Kidney (tissue), 14 donors: ENCODE measurements around the gene ARHGEF10L. TPM values are rescaled to one million over a fixed set of nuclear protein-coding genes. Genes with fewer than 3 reads are reported as not detected.

Source experiments
- DNase-seq, 5 donors: peaks; one replicate each; pipeline ENCODE4 v3.0.0-alpha.2; 2013 to 2020
- FAIRE-seq: peaks from 2 replicates; lab custom pipeline; 2012; peaks lifted over from hg19 to GRCh38; lab: Jason Lieb, UNC
- H3K27ac ChIP-seq, 2 donors: one replicate each; pipeline ENCODE4 v1.7.0; 2013; ENCODE audit warnings: low read depth in 2 of 2, low read length in 2 of 2, inconsistent platforms in 1 of 2
- H3K27me3 ChIP-seq: one replicate; pipeline ENCODE4 v1.7.1; 2013; ENCODE audit warnings: low read length, inconsistent platforms; ENCODE audit not compliant: control insufficient read depth, insufficient read depth
- H3K36me3 ChIP-seq, 3 donors: one replicate each; pipeline versions ENCODE4 v1.7.0 to v1.7.1; 2013; ENCODE audit warnings: low read length in 3 of 3, control low read depth in 1 of 3, inconsistent platforms in 1 of 3; ENCODE audit not compliant: insufficient read depth in 3 of 3, control insufficient read depth in 2 of 3
- H3K4me1 ChIP-seq, 3 donors: one replicate each; pipeline versions ENCODE4 v1.7.0 to v1.7.1; 2013; ENCODE audit warnings: low read length in 3 of 3, inconsistent platforms in 1 of 3, low read depth in 1 of 3; ENCODE audit not compliant: control insufficient read depth in 2 of 3, insufficient read depth in 2 of 3
- H3K4me3 ChIP-seq, 3 donors: one replicate each; pipeline versions ENCODE4 v1.7.0 to v1.8.1; 2013; ENCODE audit warnings: low read length in 3 of 3, control low read depth in 1 of 3, inconsistent platforms in 1 of 3
- H3K9ac ChIP-seq, 3 donors: one replicate each; pipeline versions ENCODE4 v1.7.0 to v1.7.1; 2013; ENCODE audit warnings: low read length in 3 of 3, control low read depth in 1 of 3, inconsistent platforms in 1 of 3
- H3K9me3 ChIP-seq, 3 donors: one replicate each; pipeline versions ENCODE4 v1.7.0 to v1.7.1; 2013; ENCODE audit warnings: low read length in 3 of 3, control low read depth in 1 of 3, inconsistent platforms in 1 of 3; ENCODE audit not compliant: control insufficient read depth in 2 of 3, insufficient read depth in 1 of 3
- CTCF ChIP-seq: IDR thresholded peaks from 3 replicates; pipeline ENCODE4 v1.5.1; 2012; ENCODE audit warnings: mild to moderate bottlenecking, moderate library complexity, borderline replicate concordance; ENCODE audit not compliant: insufficient read depth; ENCODE audit errors: extremely low read depth
- intact Hi-C: fragments of 100-400 bp; cut with DNase I; formaldehyde crosslinking; loops from one replicate; pipeline ENCODE4 v1.11.1; 2022
- polyA plus RNA-seq: library from polyadenylated mRNA; stranded (reverse); fragments of 350-450 nt; fragmentation: Illumina TruSeq; extraction: RNeasy Lipid Tissue Mini Kit (QIAGEN cat#74804); gene quantifications from one replicate; pipeline ENCODE4 v1.2.3, GENCODE V29; 2014; ENCODE audit warnings: low read depth, low replicate concordance; ENCODE audit not compliant: insufficient read depth
- total RNA-seq: library from RNA; stranded (reverse); fragmentation: NEBNext Ultra II Directional; extraction: Animal tissue kit (Norgen Biotek cat#: 25700); gene quantifications from one replicate; pipeline ENCODE4 v1.2.1, GENCODE V29; 2021
- donor health status: control.
- donor health status: control.
- donor health status: control.
- donor health status: control.
- donor health status: control.
- donor health status: DM: yes; HTN: yes; CAD: no.
- donor health status: Normal renal cell carcinoma (clear cell type).

ARHGEF10L gene
- total and polyA plus RNA-seq, 2 donors from 2014 or later, result 40.8 to 91.9 TPM

- no peaks in the 10 kb centered on the region for H3K4me1 ChIP-seq
- intact Hi-C loops, result no loop called here
- no peaks in the 10 kb centered on the region for H3K9me3 ChIP-seq
- H3K4me3 ChIP-seq, result no peak overlapping the region
- no peak overlapping the region for H3K27ac ChIP-seq
- H3K9ac ChIP-seq, result no peak overlapping the region
- FAIRE-seq (no peak), DNase-seq (no peak)
- peaks cover 0 to 6% (median 0%) of the 10 kb centered on the region in 3 donors for H3K36me3 ChIP-seq
- TF ChIP-seq CTCF, result no peak
- no peaks in the 10 kb centered on the region for H3K27me3 ChIP-seq
Observed at GRCh38 chr1:17699581-17699980, 160.1 kb downstream of the ARHGEF10L start.

GRCh38 chr1:17700945-17701810 is 161.7 kb downstream of the ARHGEF10L start:
- DNase-seq, result peak in 1 of 5 donors; percentile 35
- Histone ChIP-seq H3K4me1 (no peaks in the 10 kb centered on the region), H3K4me3 (no peak overlapping the region), H3K27ac (no peak overlapping the region), H3K36me3 (no peaks in the 10 kb centered on the region), H3K27me3 (no peaks in the 10 kb centered on the region), H3K9ac (no peak overlapping the region), H3K9me3 (no peaks in the 10 kb centered on the region)
- FAIRE-seq, result no peak
- intact Hi-C loops, result no loop called here
- TF ChIP-seq CTCF, result no peak

- TF ChIP-seq CTCF, result no peak
- Histone ChIP-seq H3K4me1 (no peaks in the 10 kb centered on the region), H3K4me3 (no peak overlapping the region), H3K27me3 (no peaks in the 10 kb centered on the region), H3K27ac (no peak overlapping the region), H3K9me3 (no peaks in the 10 kb centered on the region), H3K9ac (no peak overlapping the region), H3K36me3 (no peaks in the 10 kb centered on the region)
- FAIRE-seq, result no peak
- intact Hi-C loops, result no loop called here
- no peak for DNase-seq
Observed at GRCh38 chr1:17704176-17704575, 164.7 kb downstream of the ARHGEF10L start.
